Activated naive CD8-positive, alpha-beta T cell (primary cell): Measurements from ENCODE around the gene ZNF674.

Source experiments
- H3K27ac Mint-ChIP-seq: one replicate; pipeline ENCODE4 v1.8.0; 2021; ENCODE audit warnings: mixed read lengths
- H3K27me3 Mint-ChIP-seq: one replicate; pipeline ENCODE4 v1.8.0; 2021; ENCODE audit warnings: mixed read lengths
- H3K36me3 Mint-ChIP-seq: one replicate; pipeline ENCODE4 v1.8.0; 2021; ENCODE audit warnings: mixed read lengths
- H3K4me1 Mint-ChIP-seq: one replicate; pipeline ENCODE4 v1.8.0; 2021; ENCODE audit warnings: low read depth, mixed read lengths
- H3K4me3 Mint-ChIP-seq: one replicate; pipeline ENCODE4 v1.8.0; 2021; ENCODE audit warnings: mild to moderate bottlenecking, mixed read lengths
- H3K9me3 Mint-ChIP-seq: one replicate; pipeline ENCODE4 v1.8.0; 2021; ENCODE audit warnings: low read depth, mixed read lengths

ZNF674 gene

DNA sequence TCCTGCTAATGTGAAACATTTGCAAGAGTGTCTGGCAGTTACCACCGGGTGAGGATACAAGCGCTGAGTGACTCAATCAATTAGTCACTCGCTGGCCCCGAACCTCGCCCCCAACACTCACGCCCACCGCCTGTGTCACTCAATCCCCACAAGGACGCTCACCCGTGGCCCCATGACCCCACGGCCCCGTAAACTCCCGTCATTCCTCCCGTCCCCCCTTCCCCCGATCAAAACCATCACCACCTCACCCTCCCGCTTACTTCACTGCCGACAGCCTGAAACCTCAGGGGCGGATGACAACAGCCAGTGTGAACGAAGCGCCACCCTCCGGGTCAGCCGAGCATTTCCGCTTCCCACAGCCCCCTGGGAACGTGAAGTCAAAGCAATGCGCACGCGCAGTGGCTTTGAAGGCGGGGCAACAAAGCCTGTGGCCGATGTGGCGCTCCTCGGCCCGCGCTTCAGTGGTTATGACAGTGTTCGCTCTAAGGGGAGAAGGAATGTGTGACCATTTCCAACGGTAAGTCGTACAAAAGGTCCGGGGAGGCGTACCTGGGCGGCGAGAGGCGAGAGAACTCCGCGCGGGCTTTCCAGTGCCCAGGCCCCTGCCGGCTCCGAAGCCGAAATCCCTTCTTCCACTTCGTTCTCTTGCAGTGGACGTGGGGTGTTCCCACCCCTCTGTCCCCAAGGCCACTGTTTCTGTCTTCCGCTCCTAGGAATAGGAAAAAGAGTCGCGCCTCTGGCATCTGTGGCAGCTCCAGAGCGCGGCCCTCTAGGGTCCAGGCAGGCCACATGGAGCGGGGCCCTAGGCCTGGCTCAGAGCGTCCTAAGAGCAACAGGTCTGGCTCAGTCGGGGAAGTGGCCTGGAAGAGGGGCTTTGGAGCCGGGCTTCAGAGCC is at the start of gene ZNF674:
Gene ZNF674 (minus strand): TSS at position 311 of the 895 bp plus-strand sequence. CDS start 3,334 bp downstream, outside the sequence.
- Mint-ChIP-seq H3K27me3 (no peaks in the 10 kb centered on the region), H3K4me3 (peak within 1 kb of the TSS; percentile 93), H3K4me1 (peaks cover 38% of the 10 kb centered on the region), H3K27ac (peak within 1 kb of the TSS; percentile 95), H3K36me3 (peaks cover 3% of the 10 kb centered on the region), H3K9me3 (no peaks in the 10 kb centered on the region)

DNA sequence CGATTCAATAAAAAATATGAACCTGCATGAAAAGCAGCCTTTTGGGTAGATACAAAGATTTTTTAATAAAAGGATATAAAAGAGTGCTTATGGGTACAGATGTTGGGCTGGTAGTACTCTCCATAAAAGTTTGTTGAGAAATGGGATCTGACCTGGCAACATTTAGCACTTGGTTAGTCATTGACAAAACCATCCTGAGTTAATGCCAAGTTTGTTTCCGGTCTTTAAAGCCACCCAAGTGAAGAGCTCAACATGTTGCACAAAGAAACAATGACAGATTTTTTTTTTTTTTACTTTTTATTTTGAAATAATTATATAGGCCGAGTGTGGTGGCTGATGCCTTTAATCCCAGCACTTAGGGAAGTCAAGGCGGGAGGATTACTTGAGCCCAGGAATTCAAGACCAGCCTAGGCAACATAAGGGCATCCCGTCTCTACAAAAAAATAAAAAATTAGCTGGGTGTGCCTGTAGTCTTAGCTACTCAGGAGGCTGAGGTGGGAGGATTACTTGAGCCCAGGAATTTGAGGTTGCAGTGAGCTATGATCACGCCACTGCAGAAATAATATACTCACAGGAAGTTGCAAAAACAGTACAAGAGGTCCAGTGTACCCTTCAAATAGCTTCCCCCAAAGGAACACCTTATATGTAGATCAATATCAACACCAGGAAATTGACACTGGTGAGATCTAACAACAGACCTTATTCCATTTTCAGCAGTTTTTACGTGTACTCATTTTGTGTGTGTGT is 44.9 kb upstream of the ZNF674 start:
- H3K27me3 Mint-ChIP-seq, result no peaks in the 10 kb centered on the region
- H3K36me3 Mint-ChIP-seq, result no peaks in the 10 kb centered on the region
- H3K27ac Mint-ChIP-seq, result no peak overlapping the region
- no peaks in the 10 kb centered on the region for H3K9me3 Mint-ChIP-seq
- H3K4me3 Mint-ChIP-seq, result no peak overlapping the region
- H3K4me1 Mint-ChIP-seq, result peaks cover 24% of the 10 kb centered on the region

DNA sequence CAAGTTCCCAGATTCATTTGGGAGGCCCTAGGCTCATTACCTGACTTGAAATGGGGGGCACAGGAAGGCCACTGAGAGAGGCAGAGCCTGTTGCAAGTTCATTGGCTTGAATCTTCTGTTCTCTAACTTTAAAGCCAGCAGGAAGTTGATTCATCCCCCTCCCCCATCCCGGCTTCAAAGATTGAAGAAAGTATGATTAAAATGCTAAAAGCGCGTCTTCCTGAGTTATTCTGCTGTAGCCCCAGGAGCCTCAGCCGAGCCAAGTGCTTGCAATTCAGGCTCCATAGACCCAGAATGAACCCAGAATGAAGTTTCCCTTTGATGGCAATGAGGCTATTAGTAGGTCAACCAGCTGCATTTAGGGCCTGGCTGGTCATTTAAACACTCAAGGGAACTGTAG is 43.0 kb upstream of the ZNF674 start:
- Mint-ChIP-seq H3K27ac (peak overlapping the region; percentile 61), H3K4me3 (peak overlapping the region; percentile 52), H3K36me3 (no peaks in the 10 kb centered on the region), H3K4me1 (peaks cover 24% of the 10 kb centered on the region), H3K9me3 (no peaks in the 10 kb centered on the region), H3K27me3 (no peaks in the 10 kb centered on the region)

DNA sequence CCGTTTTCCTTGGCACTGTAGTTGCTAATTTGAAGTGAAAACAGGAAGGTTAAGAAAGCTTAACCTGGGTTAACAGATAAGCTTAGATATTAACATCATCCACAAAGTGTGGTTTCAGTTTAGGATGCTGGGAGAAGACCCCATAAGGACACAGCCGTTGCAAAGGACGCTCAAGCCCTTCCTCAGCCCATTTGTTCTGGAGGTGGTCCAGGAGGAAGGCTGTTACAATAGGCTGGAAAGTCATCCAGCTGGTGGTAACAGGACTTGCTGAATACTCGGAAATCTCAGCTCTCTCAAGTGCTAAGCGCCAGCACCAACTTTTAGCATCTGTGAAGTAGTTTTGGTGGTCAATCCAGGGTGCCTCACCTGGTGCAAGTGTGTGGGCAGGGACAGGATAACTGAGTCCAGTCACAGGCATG is 42.5 kb upstream of the ZNF674 start:
- Mint-ChIP-seq H3K4me1 (peaks cover 24% of the 10 kb centered on the region), H3K4me3 (peak overlapping the region; percentile 52), H3K27me3 (no peaks in the 10 kb centered on the region), H3K36me3 (no peaks in the 10 kb centered on the region), H3K27ac (peak overlapping the region; percentile 61), H3K9me3 (no peaks in the 10 kb centered on the region)

DNA sequence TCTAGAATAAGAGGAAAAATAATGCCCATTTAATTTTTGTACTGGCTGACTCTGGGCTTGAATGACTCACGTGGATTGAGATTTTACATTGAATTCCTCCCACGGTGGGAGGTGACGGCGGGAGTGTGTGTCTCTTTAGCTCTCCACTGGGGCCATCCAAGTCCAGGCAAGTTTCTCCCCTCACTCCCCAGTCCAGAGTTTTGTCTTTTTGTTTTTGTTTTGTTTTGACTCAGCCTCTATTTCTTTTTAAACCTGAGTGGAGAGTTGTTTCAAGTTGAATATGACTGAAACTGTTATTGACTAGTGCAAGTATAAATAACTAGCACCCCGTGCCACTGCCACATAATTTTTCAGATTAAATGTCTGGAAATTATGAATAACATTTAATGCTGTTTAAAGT is 41.9 kb upstream of the ZNF674 start:
- Mint-ChIP-seq H3K4me1 (peaks cover 24% of the 10 kb centered on the region), H3K36me3 (no peaks in the 10 kb centered on the region), H3K4me3 (peak overlapping the region; percentile 13), H3K27me3 (no peaks in the 10 kb centered on the region), H3K27ac (peak overlapping the region; percentile 34), H3K9me3 (no peaks in the 10 kb centered on the region)

DNA sequence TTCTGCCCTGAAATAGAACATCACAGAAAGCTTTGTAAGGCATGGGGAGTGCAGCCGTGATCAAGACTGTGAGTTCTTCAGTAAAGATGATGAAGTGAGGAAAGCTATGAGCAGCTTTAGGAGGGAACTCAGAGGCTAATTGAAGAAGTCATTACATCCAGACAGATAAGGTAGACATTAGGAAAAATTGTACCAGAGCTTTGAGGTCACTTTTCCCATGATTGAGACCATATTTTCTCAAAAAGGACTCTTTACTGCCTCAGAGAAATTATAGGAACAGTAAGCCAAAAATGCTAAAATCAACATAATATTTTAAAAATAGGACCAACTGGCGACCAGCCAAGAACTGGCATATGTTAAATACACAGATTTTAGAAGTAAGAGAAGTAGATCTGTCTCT is 39.5 kb upstream of the ZNF674 start:
- peaks cover 19% of the 10 kb centered on the region for H3K4me1 Mint-ChIP-seq
- no peaks in the 10 kb centered on the region for H3K36me3 Mint-ChIP-seq
- H3K4me3 Mint-ChIP-seq, result no peak overlapping the region
- H3K27me3 Mint-ChIP-seq, result no peaks in the 10 kb centered on the region
- no peak overlapping the region for H3K27ac Mint-ChIP-seq
- H3K9me3 Mint-ChIP-seq, result no peaks in the 10 kb centered on the region

DNA sequence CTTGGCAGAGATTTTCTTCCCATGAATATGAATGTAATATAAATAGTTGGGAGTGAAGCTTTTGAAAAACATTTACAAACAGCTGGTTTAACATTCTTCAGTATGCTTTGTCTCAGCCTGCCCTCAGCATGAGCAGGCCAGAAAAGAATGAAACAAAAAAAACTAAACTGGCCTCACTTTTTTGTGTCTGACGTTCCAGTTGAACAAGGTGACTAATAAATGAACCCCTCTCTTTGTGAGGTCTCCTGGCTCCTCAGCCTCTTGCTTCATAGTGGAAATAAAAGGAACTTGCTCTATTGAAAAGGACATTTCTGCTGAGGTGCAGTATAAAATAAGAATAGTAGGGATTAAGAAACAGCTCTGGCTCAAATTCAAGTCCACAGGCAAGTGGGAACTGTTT is 37.7 kb upstream of the ZNF674 start:
- Mint-ChIP-seq H3K4me3 (no peak overlapping the region), H3K27me3 (no peaks in the 10 kb centered on the region), H3K9me3 (no peaks in the 10 kb centered on the region), H3K27ac (no peak overlapping the region), H3K4me1 (peaks cover 14% of the 10 kb centered on the region), H3K36me3 (peaks cover 3% of the 10 kb centered on the region)

DNA sequence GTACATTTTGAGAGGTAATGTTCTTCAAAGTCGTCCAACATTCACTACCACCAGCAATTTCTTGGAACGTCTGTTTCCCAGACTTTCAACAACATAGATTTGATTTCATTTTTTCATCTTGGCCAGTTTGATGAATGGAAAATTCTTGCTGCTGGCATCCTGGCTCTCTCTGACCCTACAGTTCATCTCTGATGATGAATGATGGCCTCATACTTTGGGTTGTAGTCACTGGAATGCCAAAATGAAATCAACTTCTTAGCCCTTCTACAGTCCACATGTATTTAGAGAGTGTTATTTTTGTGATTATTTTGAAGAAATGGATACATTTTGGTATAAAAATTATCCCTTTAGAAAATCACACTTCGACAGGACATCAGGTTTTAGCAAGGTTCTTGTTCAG is 37.1 kb upstream of the ZNF674 start:
- Mint-ChIP-seq H3K27ac (no peak overlapping the region), H3K9me3 (no peaks in the 10 kb centered on the region), H3K4me3 (no peak overlapping the region), H3K36me3 (peaks cover 3% of the 10 kb centered on the region), H3K4me1 (peaks cover 9% of the 10 kb centered on the region), H3K27me3 (no peaks in the 10 kb centered on the region)

DNA sequence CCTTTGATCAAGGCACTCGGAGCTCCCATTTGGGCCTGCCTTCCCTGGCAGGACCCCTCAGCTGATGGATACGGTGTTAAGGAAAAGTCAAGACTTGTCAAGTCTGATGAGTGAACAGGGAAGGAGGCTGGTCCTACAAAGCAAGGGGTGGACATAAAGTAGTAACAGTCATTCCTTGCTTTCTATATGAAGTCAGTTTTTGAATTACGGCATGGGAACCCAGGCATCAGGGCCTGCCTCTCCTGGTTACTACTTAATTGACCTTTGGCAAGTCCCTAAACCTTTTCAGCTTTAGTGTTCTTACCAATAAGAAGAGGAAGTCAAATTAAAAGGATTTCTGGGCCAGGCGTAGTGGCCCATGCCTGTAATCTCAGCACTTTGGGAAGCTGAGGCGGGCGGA is 35.4 kb upstream of the ZNF674 start:
- H3K36me3 Mint-ChIP-seq, result peaks cover 3% of the 10 kb centered on the region
- H3K27me3 Mint-ChIP-seq, result no peaks in the 10 kb centered on the region
- no peaks in the 10 kb centered on the region for H3K9me3 Mint-ChIP-seq
- H3K4me3 Mint-ChIP-seq, result no peak overlapping the region
- no peak overlapping the region for H3K27ac Mint-ChIP-seq
- H3K4me1 Mint-ChIP-seq, result peaks cover 16% of the 10 kb centered on the region

DNA sequence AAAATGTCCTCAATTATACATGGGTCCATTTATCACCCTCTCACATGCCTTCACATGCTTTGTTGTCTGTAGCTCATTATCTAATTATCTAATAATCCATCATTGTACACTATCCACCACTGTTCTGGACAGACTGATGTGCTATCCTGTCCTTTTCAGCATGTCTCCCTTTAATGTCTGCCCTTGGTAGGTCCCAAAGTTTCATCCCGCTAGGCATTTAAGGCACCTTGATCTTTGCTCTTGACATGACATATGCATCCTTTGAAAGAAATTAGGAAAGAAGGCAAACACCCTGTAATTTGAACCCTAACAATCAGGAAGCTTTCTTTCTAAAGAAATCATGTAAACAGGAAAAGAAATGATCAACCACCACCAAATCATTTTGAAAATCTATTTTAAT is 34.0 kb upstream of the ZNF674 start:
- no peak overlapping the region for H3K27ac Mint-ChIP-seq
- peaks cover 18% of the 10 kb centered on the region for H3K4me1 Mint-ChIP-seq
- H3K36me3 Mint-ChIP-seq, result peaks cover 3% of the 10 kb centered on the region
- H3K4me3 Mint-ChIP-seq, result no peak overlapping the region
- no peaks in the 10 kb centered on the region for H3K27me3 Mint-ChIP-seq
- H3K9me3 Mint-ChIP-seq, result no peaks in the 10 kb centered on the region

DNA sequence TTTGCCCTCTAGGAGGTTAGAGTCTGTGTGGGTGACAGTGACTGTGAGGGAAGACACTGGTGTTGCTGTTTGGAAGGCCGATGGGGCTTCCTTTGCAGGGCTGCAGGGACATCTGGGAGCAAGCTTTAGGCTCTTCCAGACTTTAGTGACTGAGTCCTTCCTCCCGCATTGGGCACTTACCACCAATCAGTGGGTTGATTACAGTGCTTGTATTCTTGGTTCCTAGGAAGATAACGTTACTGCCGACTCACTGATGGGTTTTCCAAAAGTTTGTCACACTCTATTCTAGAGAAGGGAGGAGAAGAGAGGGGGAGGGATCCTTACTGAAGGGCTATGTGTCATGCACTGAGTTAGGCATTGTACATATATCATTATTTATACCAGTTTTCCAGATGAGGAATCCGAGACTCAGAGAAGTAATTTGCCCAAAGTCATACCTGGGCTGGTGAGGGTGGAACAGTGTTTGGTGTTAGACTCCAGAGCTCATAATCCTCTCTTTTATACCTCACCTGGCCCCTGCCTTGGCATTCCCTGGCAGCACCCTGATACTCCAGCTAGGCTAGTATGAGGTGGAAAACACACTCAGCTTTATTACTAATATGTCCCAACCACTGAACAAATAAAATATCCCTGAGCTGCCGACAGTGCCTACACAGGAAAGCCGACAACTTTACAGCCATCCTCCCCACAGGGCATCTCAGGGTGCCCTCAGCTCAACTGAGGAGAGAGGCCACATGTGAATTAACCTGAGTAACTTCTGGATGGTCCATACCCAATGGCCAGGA is 32.2 kb upstream of the ZNF674 start:
- H3K27me3 Mint-ChIP-seq, result no peaks in the 10 kb centered on the region
- H3K36me3 Mint-ChIP-seq, result peaks cover 3% of the 10 kb centered on the region
- no peaks in the 10 kb centered on the region for H3K9me3 Mint-ChIP-seq
- peak overlapping the region; percentile 65 for H3K4me3 Mint-ChIP-seq
- H3K4me1 Mint-ChIP-seq, result peaks cover 28% of the 10 kb centered on the region
- H3K27ac Mint-ChIP-seq, result no peak overlapping the region

DNA sequence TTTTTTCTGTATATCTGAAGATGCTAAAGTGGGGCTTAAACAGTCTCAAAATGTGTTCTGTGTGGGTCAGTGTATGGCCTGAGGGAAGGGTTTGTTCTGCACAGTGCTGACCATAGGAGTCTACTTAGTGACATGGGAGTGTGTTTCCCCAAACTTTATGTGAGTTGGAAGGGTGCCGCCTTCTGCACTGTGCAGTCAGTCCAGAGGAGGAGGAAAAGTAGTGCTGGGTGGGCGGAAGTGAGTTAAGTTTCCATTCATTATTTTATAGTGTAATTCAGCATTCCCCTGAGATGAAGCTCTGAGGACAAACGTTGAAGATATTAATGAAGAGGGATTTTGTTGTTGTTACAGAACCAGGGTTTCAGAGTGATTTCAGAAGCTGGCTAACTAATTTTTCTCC is 31.2 kb upstream of the ZNF674 start:
- Mint-ChIP-seq H3K4me1 (peaks cover 37% of the 10 kb centered on the region), H3K27me3 (no peaks in the 10 kb centered on the region), H3K9me3 (no peaks in the 10 kb centered on the region), H3K4me3 (peak overlapping the region; percentile 71), H3K27ac (peak overlapping the region; percentile 22), H3K36me3 (peaks cover 3% of the 10 kb centered on the region)

DNA sequence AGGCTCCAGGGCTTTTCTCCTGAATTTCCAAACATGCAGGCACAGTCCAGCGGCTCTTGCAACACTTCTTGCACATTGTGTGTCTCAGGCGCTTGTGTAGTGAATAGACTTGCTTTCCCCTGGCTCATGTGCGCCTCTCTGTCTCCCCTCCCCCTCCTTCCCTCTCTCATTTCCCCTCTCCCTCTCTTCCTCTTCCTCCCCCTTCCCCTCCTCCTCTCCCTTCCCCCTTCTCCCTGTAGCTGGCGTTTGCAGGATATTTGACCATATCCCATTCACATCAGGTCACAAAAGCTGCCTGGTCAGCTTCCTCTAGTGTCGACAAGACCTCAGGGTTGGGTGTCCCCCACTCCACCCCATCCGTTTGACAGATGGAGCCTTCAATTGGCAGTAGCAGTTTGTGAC is 30.8 kb upstream of the ZNF674 start:
- peaks cover 37% of the 10 kb centered on the region for H3K4me1 Mint-ChIP-seq
- H3K4me3 Mint-ChIP-seq, result peak overlapping the region; percentile 71
- H3K9me3 Mint-ChIP-seq, result no peaks in the 10 kb centered on the region
- peaks cover 3% of the 10 kb centered on the region for H3K36me3 Mint-ChIP-seq
- H3K27ac Mint-ChIP-seq, result no peak overlapping the region
- no peaks in the 10 kb centered on the region for H3K27me3 Mint-ChIP-seq

DNA sequence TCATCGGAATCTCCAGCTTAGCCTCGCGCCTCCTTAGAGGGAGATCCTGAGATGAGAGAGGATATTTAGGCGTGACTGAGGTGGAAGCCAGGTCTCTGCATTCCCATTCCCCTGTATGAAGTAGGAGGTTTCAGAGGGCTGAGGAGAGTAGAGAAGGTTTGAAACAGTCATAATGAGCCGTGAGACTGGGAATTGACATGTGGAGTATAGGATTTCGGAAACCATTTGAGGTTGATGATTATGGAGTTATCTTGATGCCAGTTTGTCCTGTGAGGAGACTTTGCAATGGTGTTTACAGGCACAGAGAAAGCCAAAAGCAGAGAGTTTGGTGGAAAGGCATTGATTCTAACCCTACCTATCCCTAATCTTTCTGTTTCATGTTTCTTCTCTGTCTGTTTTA is 30.4 kb upstream of the ZNF674 start:
- Mint-ChIP-seq H3K4me1 (peaks cover 37% of the 10 kb centered on the region), H3K9me3 (no peaks in the 10 kb centered on the region), H3K4me3 (peak overlapping the region; percentile 71), H3K27ac (no peak overlapping the region), H3K27me3 (no peaks in the 10 kb centered on the region), H3K36me3 (peaks cover 3% of the 10 kb centered on the region)
